Measurements from ENCODE around the gene GPA33.
A peak's percentile ranks its signal among the peaks of the same experiment; 100 is the strongest.

GPA33 gene

GRCh38 chr1:167084757-167085156 lies 5.4 kb downstream of the GPA33 start:
- no peak for DNase-seq

GRCh38 chr1:167083871-167084270 lies 6.3 kb downstream of the GPA33 start:
- no peak for DNase-seq

- no peak for DNase-seq
Measured at GRCh38 chr1:167083066-167083665, 7.0 kb downstream of the GPA33 start.

- no peak for DNase-seq
Measured at GRCh38 chr1:167082511-167083027, 7.6 kb downstream of the GPA33 start.

GRCh38 chr1:167081594-167082156 lies 8.5 kb downstream of the GPA33 start:
- DNase-seq: no peak

GRCh38 chr1:167077868-167078210 lies 12.3 kb downstream of the GPA33 start:
- DNase-seq: no peak

- no peak for DNase-seq
Measured at GRCh38 chr1:167077128-167077867, 12.9 kb downstream of the GPA33 start.

GRCh38 chr1:167076136-167076710 lies 14.0 kb downstream of the GPA33 start:
- DNase-seq: no peak

GRCh38 chr1:167071286-167071685 lies 18.9 kb downstream of the GPA33 start:
- DNase-seq: no peak

- no peak for DNase-seq
Measured at GRCh38 chr1:167068761-167069160, 21.4 kb downstream of the GPA33 start.

- DNase-seq: no peak
Measured at GRCh38 chr1:167067904-167068303, 22.3 kb downstream of the GPA33 start.

GRCh38 chr1:167066333-167067122 lies 23.6 kb downstream of the GPA33 start:
- DNase-seq: peak; percentile 71

- DNase-seq: no peak
Measured at GRCh38 chr1:167065471-167065870, 24.7 kb downstream of the GPA33 start.

- DNase-seq: no peak
Measured at GRCh38 chr1:167064621-167065020, 25.6 kb downstream of the GPA33 start.

GRCh38 chr1:167061073-167061464 lies 29.1 kb downstream of the GPA33 start:
- no peak for DNase-seq

- DNase-seq: no peak
Measured at GRCh38 chr1:167060141-167061072, 29.8 kb downstream of the GPA33 start.

GRCh38 chr1:167059809-167060107 lies 30.4 kb downstream of the GPA33 start:
- DNase-seq: no peak

- DNase-seq: peak; percentile 59
Measured at GRCh38 chr1:167059045-167059808, 30.9 kb downstream of the GPA33 start.

- DNase-seq: no peak
Measured at GRCh38 chr1:167057241-167057688, 32.9 kb downstream of the GPA33 start.

GRCh38 chr1:167056529-167057231 lies 33.5 kb downstream of the GPA33 start:
- no peak for DNase-seq
